GM06990 (cell line): ENCODE results near the gene CYBC1.

ENCODE experiments used
- DNase-seq: peaks from one replicate; pipeline ENCODE4 v3.0.0-alpha.2; 2011; ENCODE audit not compliant: insufficient read length; ENCODE audit errors: extremely low read depth
- H3K27me3 ChIP-seq: replicated peaks from 2 replicates; pipeline ENCODE4 v1.6.0; 2011; ENCODE audit warnings: low read length; ENCODE audit not compliant: control insufficient read depth, insufficient read depth
- H3K36me3 ChIP-seq: 2 replicates; pipeline ENCODE4 v1.5.1; 2011; ENCODE audit warnings: low read length; ENCODE audit not compliant: control insufficient read depth, insufficient read depth
- H3K4me3 ChIP-seq: replicated peaks from 2 replicates; pipeline ENCODE4 v1.5.1; 2011; ENCODE audit warnings: low read depth, mild to moderate bottlenecking, control low read depth, low read length
- CTCF ChIP-seq: IDR thresholded peaks from 2 replicates; pipeline ENCODE4 v1.5.1; 2011; ENCODE audit warnings: low read length, control low read depth, mild to moderate bottlenecking, inconsistent platforms; ENCODE audit not compliant: insufficient read depth, poor library complexity, severe bottlenecking

Gene CYBC1

GRCh38 chr17:82419540-82419939 is 31.0 kb downstream of the CYBC1 start:
- Histone ChIP-seq H3K27me3 (no peaks in the 10 kb centered on the region), H3K4me3 (peak overlapping the region; percentile 65), H3K36me3 (peaks cover 12% of the 10 kb centered on the region)
- no peak for TF ChIP-seq CTCF
- DNase-seq, result no peak

DNA sequence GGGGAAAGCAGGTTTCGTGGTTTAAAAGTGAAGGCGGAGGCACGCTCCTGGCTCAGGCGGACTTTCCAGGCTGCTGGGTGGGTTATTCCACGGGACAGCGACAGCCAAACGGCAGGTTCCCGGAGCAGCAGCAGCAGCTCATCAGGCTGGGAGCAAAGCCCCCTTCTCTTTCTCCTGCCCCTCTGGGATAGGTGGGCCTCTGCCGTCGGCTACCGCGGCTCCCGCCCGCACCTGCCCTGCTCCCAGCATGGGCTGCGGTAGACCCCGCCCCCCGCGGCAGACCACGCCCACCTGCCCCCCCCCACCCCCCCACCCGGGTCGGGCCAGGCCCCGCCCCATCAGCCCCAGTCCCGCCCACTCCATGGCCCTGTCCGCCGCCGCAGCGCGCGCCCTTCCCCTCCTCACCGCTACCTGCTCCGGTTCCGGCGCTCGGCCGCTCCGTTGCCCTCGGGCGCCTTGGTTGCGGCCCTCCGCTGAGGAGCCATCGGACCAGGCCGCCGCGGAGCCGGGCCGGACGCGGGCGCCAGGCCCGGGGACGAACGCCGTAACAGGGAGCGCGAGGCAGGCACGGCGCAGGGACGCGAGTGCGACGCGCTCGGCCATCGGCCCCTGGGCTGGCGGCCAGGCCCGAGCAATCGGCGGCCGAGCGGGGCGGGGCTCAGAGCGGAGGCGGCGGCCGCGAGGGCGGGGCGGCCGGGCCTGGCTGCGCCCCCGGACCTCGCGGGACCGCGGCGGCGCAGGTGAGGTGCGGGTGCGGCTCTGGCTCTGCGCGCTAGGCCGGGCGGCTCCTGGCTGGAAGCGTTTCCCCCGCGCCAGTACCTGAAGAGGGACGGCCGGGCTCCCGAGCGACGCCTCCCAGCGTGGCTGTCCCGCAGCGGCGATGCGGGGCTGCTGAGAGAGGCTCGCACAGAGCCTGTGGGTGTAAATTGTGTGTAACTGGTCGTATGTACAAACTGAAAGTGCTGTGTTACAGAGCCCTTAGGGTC is 32.3 kb downstream of the CYBC1 start, which contains the start of the genes HEXD and OGFOD3:
Gene HEXD (plus strand): TSS at position 347 of the 986 bp plus-strand sequence. CDS start 1,453 bp downstream, outside the sequence.
Gene OGFOD3 (minus strand): TSS at position 586 of the 986 bp plus-strand sequence. CDS start 101 bp downstream, at position 485.
- TF ChIP-seq CTCF, result no peak
- Histone ChIP-seq H3K4me3 (peak within 1 kb of the TSS; percentile 65), H3K27me3 (no peaks in the 10 kb centered on the region), H3K36me3 (peaks cover 8% of the 10 kb centered on the region)
- DNase-seq, result peak; percentile 92

DNA sequence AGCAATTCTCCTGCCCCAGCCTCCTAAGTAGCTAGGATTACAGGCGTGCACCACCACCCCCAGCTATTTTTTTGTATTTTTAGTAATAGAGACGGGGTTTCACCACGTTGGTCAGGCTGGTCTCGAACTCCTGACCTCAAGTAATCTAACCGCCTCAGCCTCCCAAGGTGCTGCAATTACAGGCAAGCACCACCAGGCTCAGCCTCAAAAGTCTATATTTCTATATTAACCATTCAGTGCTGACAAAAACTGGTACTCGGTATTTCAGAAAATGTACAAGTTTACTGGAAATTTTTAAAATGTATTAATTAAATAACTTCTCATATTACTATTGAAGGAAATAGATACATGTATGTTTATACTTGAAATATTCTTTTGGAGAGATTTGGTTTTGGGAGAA is 33.8 kb downstream of the CYBC1 start:
- no peak overlapping the region for H3K4me3 ChIP-seq
- no peak for TF ChIP-seq CTCF
- H3K27me3 ChIP-seq, result no peaks in the 10 kb centered on the region
- H3K36me3 ChIP-seq, result peaks cover 7% of the 10 kb centered on the region
- DNase-seq, result no peak

DNA sequence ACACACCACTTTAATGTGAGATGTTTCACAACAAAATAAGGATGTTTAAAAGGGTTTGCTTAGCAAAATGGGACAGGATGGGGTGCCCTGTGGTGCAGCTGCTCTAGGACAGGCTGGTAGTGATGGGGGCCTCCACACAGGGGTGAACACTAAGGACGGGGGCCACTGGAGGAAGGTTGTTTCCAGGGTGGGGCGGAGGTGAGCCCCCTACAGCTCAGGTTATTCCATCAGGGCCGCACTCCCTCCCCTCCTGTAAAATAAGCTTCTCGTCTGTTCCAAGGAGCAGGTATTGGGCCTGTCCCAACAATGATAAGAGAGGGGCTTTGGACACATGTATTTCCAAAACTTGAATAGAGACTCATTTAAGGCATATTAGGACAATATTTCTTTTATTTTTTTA is 34.3 kb downstream of the CYBC1 start:
- H3K27me3 ChIP-seq, result no peaks in the 10 kb centered on the region
- no peak overlapping the region for H3K4me3 ChIP-seq

GRCh38 chr17:82415786-82416185 is 34.8 kb downstream of the CYBC1 start:
- H3K4me3 ChIP-seq, result no peak overlapping the region
- no peak for TF ChIP-seq CTCF
- H3K36me3 ChIP-seq, result peaks cover 3% of the 10 kb centered on the region
- no peaks in the 10 kb centered on the region for H3K27me3 ChIP-seq
- no peak for DNase-seq

More for the DNA sequence above, 34.3 kb downstream of the CYBC1 start:
- H3K36me3 ChIP-seq, result peaks cover 5% of the 10 kb centered on the region
- no peak for DNase-seq
- TF ChIP-seq CTCF, result no peak
